ENCODE data around the gene MON1B.

The MON1B gene

DNA sequence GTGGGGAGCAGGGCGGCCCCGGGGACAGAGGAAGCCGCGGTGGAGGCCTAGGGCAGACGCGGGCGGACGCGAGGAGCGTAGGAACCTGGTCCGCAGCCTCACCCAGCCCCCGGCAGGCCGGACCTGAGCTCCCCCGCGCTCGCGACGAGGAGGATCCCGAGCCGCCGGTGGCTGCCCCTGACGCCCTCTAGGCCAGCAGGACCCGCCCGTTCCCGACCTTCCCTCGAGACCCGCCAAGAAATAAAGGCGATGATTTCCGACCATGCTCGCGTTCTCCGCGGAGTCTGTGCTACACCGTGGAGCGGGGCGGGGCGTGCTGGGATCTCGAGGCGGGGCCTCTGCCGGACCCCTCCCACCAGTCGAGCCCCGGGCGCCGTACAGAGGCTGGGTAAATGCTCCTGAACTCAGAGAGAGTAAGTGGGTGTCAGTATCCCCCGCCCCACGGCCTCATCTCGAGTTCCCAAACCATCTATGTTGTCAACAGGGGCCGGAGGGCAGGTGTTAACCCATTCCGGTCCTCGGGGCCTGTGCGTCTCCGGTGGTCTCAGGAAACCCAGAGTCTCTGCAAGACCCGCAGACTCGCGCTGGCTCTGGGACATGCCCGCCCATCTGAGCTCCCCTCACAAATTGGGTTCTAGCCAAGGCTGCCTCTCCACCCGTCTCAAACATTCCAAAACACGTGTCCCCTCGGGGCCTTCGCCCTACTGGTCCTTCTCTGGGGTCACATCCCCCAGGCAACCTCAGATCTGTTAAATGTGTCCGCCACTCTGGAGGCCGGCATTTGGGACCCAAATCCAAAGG is 22.0 kb downstream of the MON1B start:
- Histone ChIP-seq H3K27ac (ENCODE audit: insufficient read depth in 1 of 2, low read depth in 1 of 2, low read length in 2 of 2, poor library complexity in 1 of 2, severe bottlenecking in 2 of 2) (no peak overlapping the region), H3K36me3 (ENCODE audit: control insufficient read depth in 4 of 4, insufficient read depth in 4 of 4, low read length in 3 of 4) (no peaks in the 10 kb centered on the region), H3K9me3 (ENCODE audit: control extremely low read depth in 1 of 5, control insufficient read depth in 4 of 5, insufficient read depth in 2 of 5, low read depth in 1 of 5, low read length in 4 of 5) (no peaks in the 10 kb centered on the region), H3K4me3 (ENCODE audit: control insufficient read depth in 1 of 7, extremely low read depth in 1 of 7, insufficient read depth in 4 of 7, low read depth in 2 of 7, low read length in 6 of 7) (peak overlapping the region; percentile 59 to 83 (median 69)), H3K4me1 (ENCODE audit: control extremely low read depth in 1 of 4, control insufficient read depth in 4 of 4, insufficient read depth in 4 of 4, low read length in 3 of 4) (peaks cover 0 to 16% (median 9%) of the 10 kb centered on the region in 4 experiments), H3K27me3 (replicated peaks in 2 of 5; ENCODE audit: control insufficient read depth in 4 of 5, insufficient read depth in 5 of 5, low read length in 4 of 5) (no peaks in the 10 kb centered on the region)
- CTCF ChIA-PET = interaction anchor here (0.9 kb wide), 1 partner anchor 25 kb away, joined by 3 read pairs; no protein-coding TSS in a partner anchor
- POLR2A ChIA-PET = no interaction called here
- WGBS (ENCODE audit: insufficient coverage) = 25% methylated on average over 53 of the region's 62 CpGs
- peak; percentile 44 to 67 (median 62) for DNase-seq

DNA sequence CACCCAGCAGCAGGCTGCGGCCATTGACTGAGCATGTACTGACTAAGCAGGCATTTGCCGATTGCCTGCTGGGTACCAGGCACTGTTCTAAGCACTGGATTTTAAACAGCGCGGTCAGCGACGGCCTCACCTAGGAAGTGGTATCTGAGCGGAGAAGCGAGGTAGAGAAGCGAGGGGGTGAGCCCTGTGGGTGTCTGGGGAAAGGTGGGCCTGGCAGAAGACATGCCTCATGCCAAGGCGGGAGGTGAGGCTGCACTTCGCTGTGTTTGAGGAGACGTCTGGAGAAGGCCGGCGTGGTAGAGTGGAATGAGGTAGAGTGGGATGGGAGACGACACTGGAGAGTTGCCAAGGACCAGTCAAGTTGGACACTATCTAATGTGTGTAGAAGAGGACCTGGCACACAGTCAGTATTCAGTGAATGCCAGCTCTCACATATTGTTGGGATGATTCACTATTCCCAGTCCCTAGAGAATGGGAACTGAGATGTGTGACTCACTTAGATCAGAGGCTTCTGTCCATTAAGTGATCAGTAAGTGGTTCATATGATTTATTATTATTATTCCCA is 22.6 kb downstream of the MON1B start:
- CTCF ChIA-PET = interaction anchor here (1.7 kb wide), 1 partner anchor 10 kb away, joined by 8 read pairs; no protein-coding TSS in a partner anchor
- DNase-seq = no peak
- 97% methylated on average over 15 of the region's 15 CpGs for WGBS (ENCODE audit: insufficient coverage)
- POLR2A ChIA-PET = no interaction called here
- H3K36me3 ChIP-seq (ENCODE audit: control insufficient read depth in 4 of 4, insufficient read depth in 4 of 4, low read length in 3 of 4) = no peaks in the 10 kb centered on the region
- H3K9me3 ChIP-seq (ENCODE audit: control extremely low read depth in 1 of 5, control insufficient read depth in 4 of 5, insufficient read depth in 2 of 5, low read depth in 1 of 5, low read length in 4 of 5) = no peaks in the 10 kb centered on the region
- H3K4me1 ChIP-seq (ENCODE audit: control extremely low read depth in 1 of 4, control insufficient read depth in 4 of 4, insufficient read depth in 4 of 4, low read length in 3 of 4) = peaks cover 0 to 16% (median 9%) of the 10 kb centered on the region in 4 experiments
- no peak overlapping the region for H3K27ac ChIP-seq (ENCODE audit: insufficient read depth in 1 of 2, low read depth in 1 of 2, low read length in 2 of 2, poor library complexity in 1 of 2, severe bottlenecking in 2 of 2)
- H3K4me3 ChIP-seq (ENCODE audit: control insufficient read depth in 1 of 7, extremely low read depth in 1 of 7, insufficient read depth in 4 of 7, low read depth in 2 of 7, low read length in 6 of 7) = no peak overlapping the region
- no peaks in the 10 kb centered on the region for H3K27me3 ChIP-seq (replicated peaks in 2 of 5; ENCODE audit: control insufficient read depth in 4 of 5, insufficient read depth in 5 of 5, low read length in 4 of 5)

DNA sequence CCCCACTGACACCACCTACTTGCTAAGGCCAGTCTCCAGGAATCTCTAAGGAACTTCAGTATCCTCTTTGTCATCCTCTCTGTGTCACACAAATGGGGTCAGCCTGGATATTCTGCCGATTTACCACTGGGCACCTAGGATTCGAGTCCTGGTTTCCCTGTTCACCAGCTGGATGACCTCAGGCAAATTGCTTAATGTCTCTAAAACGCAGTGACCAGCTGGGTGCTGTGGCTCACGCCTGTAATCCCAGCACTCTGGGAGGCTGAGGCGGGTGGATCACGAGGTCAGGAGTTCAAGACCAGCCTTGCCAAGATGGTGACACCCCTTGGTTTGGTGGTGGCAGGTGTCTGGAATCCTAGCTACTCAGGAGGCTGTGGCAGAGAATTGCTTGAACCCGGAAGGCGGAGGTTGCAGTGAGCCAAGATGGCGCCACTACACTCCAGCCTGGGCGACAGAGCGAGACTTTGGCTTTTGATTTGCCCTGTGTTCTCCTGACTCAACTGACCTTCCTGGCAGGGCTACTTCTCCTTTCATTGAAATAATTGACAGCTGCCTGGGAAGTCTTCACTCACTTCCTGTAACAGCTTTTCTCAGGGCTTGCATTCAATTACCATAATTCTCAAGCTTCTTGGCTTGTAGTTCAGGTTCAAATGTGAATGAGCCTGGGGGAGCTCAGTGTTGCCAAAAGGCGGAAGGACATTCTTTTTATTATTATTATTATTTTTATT is 23.6 kb downstream of the MON1B start:
- DNase-seq = no peak
- Histone ChIP-seq H3K4me3 (ENCODE audit: control insufficient read depth in 1 of 7, extremely low read depth in 1 of 7, insufficient read depth in 4 of 7, low read depth in 2 of 7, low read length in 6 of 7) (no peak overlapping the region), H3K36me3 (ENCODE audit: control insufficient read depth in 4 of 4, insufficient read depth in 4 of 4, low read length in 3 of 4) (no peaks in the 10 kb centered on the region), H3K27ac (ENCODE audit: insufficient read depth in 1 of 2, low read depth in 1 of 2, low read length in 2 of 2, poor library complexity in 1 of 2, severe bottlenecking in 2 of 2) (no peak overlapping the region), H3K4me1 (ENCODE audit: control extremely low read depth in 1 of 4, control insufficient read depth in 4 of 4, insufficient read depth in 4 of 4, low read length in 3 of 4) (peaks cover 0 to 16% (median 9%) of the 10 kb centered on the region in 4 experiments), H3K9me3 (ENCODE audit: control extremely low read depth in 1 of 5, control insufficient read depth in 4 of 5, insufficient read depth in 2 of 5, low read depth in 1 of 5, low read length in 4 of 5) (no peaks in the 10 kb centered on the region), H3K27me3 (replicated peaks in 2 of 5; ENCODE audit: control insufficient read depth in 4 of 5, insufficient read depth in 5 of 5, low read length in 4 of 5) (no peaks in the 10 kb centered on the region)
- ChIA-PET POLR2A (no interaction called here), CTCF (interaction anchor here (1.4 to 1.7 kb wide), 3 partner anchors 10 to 369 kb away, joined by 3 to 8 read pairs (median 6); no protein-coding TSS in a partner anchor)
- WGBS (ENCODE audit: insufficient coverage) = 97% methylated on average over 10 of the region's 12 CpGs

DNA sequence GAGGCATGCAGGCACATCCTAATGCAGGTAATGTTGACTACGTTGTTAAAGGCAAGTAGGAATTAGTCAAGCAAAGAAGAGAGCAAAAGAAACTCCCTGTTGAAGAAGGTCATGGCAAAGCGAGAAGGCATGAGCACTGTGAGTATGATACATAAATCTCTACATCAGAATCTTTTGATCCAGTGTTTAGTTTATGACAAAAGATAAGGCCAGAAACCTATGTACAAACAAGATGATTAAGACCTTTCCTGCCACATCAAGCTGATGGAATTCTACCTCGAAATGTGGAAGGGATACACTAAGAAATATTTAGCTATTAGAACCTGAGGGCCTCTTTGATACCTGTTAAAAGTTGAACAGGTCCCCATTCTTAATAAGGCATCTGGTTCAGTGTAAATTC is 28.4 kb downstream of the MON1B start:
- H3K9me3 ChIP-seq (ENCODE audit: control extremely low read depth in 1 of 5, control insufficient read depth in 4 of 5, insufficient read depth in 2 of 5, low read depth in 1 of 5, low read length in 4 of 5) = no peaks in the 10 kb centered on the region
- H3K36me3 ChIP-seq (ENCODE audit: control insufficient read depth in 4 of 4, insufficient read depth in 4 of 4, low read length in 3 of 4) = no peaks in the 10 kb centered on the region
- POLR2A ChIA-PET = no interaction called here
- WGBS (ENCODE audit: insufficient coverage) = 90% methylated on average over 2 of the region's 3 CpGs
- no peak overlapping the region for H3K27ac ChIP-seq (ENCODE audit: insufficient read depth in 1 of 2, low read depth in 1 of 2, low read length in 2 of 2, poor library complexity in 1 of 2, severe bottlenecking in 2 of 2)
- no peaks in the 10 kb centered on the region for H3K27me3 ChIP-seq (replicated peaks in 2 of 5; ENCODE audit: control insufficient read depth in 4 of 5, insufficient read depth in 5 of 5, low read length in 4 of 5)
- CTCF ChIA-PET = no interaction called here
- no peaks in the 10 kb centered on the region for H3K4me1 ChIP-seq (ENCODE audit: control extremely low read depth in 1 of 4, control insufficient read depth in 4 of 4, insufficient read depth in 4 of 4, low read length in 3 of 4)
- no peak overlapping the region for H3K4me3 ChIP-seq (ENCODE audit: control insufficient read depth in 1 of 7, extremely low read depth in 1 of 7, insufficient read depth in 4 of 7, low read depth in 2 of 7, low read length in 6 of 7)
- no peak for DNase-seq

DNA sequence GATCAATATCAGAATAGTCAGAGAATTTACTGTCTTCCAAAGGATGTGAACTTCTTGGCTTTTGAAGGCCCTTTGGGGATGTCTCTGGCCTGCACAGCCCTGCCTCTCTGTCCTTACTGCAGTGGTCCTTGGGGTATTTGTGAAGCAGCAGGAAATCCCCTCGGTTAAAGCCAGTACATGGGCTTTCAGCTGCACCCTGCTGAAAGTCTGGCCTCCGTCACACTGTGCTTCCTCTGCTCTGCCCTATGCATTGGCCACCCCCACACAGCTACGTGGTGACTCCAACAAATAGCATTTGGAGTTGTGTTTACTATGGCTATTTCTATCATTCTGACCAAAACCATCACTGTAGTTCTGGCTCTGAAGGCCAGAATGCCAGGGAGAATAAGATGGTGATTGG is 29.4 kb downstream of the MON1B start:
- Histone ChIP-seq H3K4me1 (ENCODE audit: control extremely low read depth in 1 of 4, control insufficient read depth in 4 of 4, insufficient read depth in 4 of 4, low read length in 3 of 4) (no peaks in the 10 kb centered on the region), H3K27me3 (replicated peaks in 2 of 5; ENCODE audit: control insufficient read depth in 4 of 5, insufficient read depth in 5 of 5, low read length in 4 of 5) (no peaks in the 10 kb centered on the region), H3K4me3 (ENCODE audit: control insufficient read depth in 1 of 7, extremely low read depth in 1 of 7, insufficient read depth in 4 of 7, low read depth in 2 of 7, low read length in 6 of 7) (no peak overlapping the region), H3K27ac (ENCODE audit: insufficient read depth in 1 of 2, low read depth in 1 of 2, low read length in 2 of 2, poor library complexity in 1 of 2, severe bottlenecking in 2 of 2) (no peak overlapping the region), H3K9me3 (ENCODE audit: control extremely low read depth in 1 of 5, control insufficient read depth in 4 of 5, insufficient read depth in 2 of 5, low read depth in 1 of 5, low read length in 4 of 5) (no peaks in the 10 kb centered on the region), H3K36me3 (ENCODE audit: control insufficient read depth in 4 of 4, insufficient read depth in 4 of 4, low read length in 3 of 4) (no peaks in the 10 kb centered on the region)
- CTCF ChIA-PET = no interaction called here
- POLR2A ChIA-PET = no interaction called here
- 0% methylated on average over 1 of the region's 3 CpGs for WGBS (ENCODE audit: insufficient coverage)
- DNase-seq = no peak

DNA sequence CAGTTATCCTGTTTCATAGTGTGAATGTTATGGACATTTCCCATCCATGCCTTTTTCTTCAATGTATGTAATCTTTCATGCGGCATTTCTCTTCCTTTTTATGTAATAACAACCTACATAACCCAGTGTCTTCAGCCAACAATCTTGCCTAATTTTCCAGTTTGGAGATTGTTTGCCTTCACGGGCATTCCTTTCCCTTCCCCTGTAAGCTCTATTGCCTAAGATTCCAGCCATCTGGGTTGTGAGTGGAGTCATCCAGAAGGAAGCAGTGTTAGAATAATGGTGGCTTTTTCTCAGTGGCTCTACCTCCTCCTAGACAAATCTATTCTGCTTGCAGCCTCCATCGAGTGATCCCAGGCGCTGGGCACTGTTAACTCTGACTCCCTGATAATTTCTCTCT is 30.5 kb downstream of the MON1B start:
- no peaks in the 10 kb centered on the region for H3K4me1 ChIP-seq (ENCODE audit: control extremely low read depth in 1 of 4, control insufficient read depth in 4 of 4, insufficient read depth in 4 of 4, low read length in 3 of 4)
- WGBS (ENCODE audit: insufficient coverage) = no CpG with 5 or more reads among the region's 4 CpGs
- ChIA-PET POLR2A (no interaction called here), CTCF (no interaction called here)
- H3K9me3 ChIP-seq (ENCODE audit: control extremely low read depth in 1 of 5, control insufficient read depth in 4 of 5, insufficient read depth in 2 of 5, low read depth in 1 of 5, low read length in 4 of 5) = no peaks in the 10 kb centered on the region
- H3K27ac ChIP-seq (ENCODE audit: insufficient read depth in 1 of 2, low read depth in 1 of 2, low read length in 2 of 2, poor library complexity in 1 of 2, severe bottlenecking in 2 of 2) = no peak overlapping the region
- no peak overlapping the region for H3K4me3 ChIP-seq (ENCODE audit: control insufficient read depth in 1 of 7, extremely low read depth in 1 of 7, insufficient read depth in 4 of 7, low read depth in 2 of 7, low read length in 6 of 7)
- H3K36me3 ChIP-seq (ENCODE audit: control insufficient read depth in 4 of 4, insufficient read depth in 4 of 4, low read length in 3 of 4) = no peaks in the 10 kb centered on the region
- no peaks in the 10 kb centered on the region for H3K27me3 ChIP-seq (replicated peaks in 2 of 5; ENCODE audit: control insufficient read depth in 4 of 5, insufficient read depth in 5 of 5, low read length in 4 of 5)
- no peak for DNase-seq

DNA sequence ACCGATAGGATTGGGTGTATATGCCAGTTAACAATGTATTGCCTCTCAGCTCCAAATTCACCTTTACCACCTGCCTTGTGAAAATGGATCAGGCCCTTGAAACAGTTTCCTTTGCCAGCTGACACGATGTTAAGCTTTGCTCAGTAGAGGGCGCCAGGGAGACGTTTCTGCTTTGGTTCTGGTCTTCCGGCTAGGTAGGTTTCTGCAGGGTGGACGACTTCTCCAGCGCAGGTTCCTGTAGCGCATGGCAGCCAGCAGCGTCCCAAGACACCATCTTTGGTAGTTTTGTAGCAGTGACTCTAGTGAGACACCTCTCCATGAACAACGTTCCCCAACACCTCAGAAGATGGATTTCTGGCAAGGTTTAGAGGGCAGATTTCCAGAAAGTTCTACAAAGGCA is 32.2 kb downstream of the MON1B start:
- POLR2A ChIA-PET = no interaction called here
- no peaks in the 10 kb centered on the region for H3K36me3 ChIP-seq (ENCODE audit: control insufficient read depth in 4 of 4, insufficient read depth in 4 of 4, low read length in 3 of 4)
- H3K27me3 ChIP-seq (replicated peaks in 2 of 5; ENCODE audit: control insufficient read depth in 4 of 5, insufficient read depth in 5 of 5, low read length in 4 of 5) = peaks cover 0 to 5% (median 0%) of the 10 kb centered on the region in 5 experiments
- CTCF ChIA-PET = interaction anchor here (0.6 to 2.4 kb wide), 2 partner anchors 9 to 1626 kb away, joined by 3 to 8 read pairs; no protein-coding TSS in a partner anchor
- 77% methylated on average over 9 of the region's 10 CpGs for WGBS (ENCODE audit: insufficient coverage)
- no peaks in the 10 kb centered on the region for H3K9me3 ChIP-seq (ENCODE audit: control extremely low read depth in 1 of 5, control insufficient read depth in 4 of 5, insufficient read depth in 2 of 5, low read depth in 1 of 5, low read length in 4 of 5)
- H3K4me1 ChIP-seq (ENCODE audit: control extremely low read depth in 1 of 4, control insufficient read depth in 4 of 4, insufficient read depth in 4 of 4, low read length in 3 of 4) = no peaks in the 10 kb centered on the region
- peak in 2 of 3 donors; percentile 11 to 23 for DNase-seq
- H3K4me3 ChIP-seq (ENCODE audit: control insufficient read depth in 1 of 7, extremely low read depth in 1 of 7, insufficient read depth in 4 of 7, low read depth in 2 of 7, low read length in 6 of 7) = no peak overlapping the region
- no peak overlapping the region for H3K27ac ChIP-seq (ENCODE audit: insufficient read depth in 1 of 2, low read depth in 1 of 2, low read length in 2 of 2, poor library complexity in 1 of 2, severe bottlenecking in 2 of 2)
